Measurements from ENCODE around the gene UBE2Z. TPM values are rescaled to one million over a fixed set of nuclear protein-coding genes. Genes with fewer than 3 reads are reported as not detected.

Gene UBE2Z
- total and polyA plus RNA-seq, 2 of the 13 experiments (the other 11 are each of a cell fraction or from before 2014, with no cell fraction given): 63.2 to 122 TPM

DNA sequence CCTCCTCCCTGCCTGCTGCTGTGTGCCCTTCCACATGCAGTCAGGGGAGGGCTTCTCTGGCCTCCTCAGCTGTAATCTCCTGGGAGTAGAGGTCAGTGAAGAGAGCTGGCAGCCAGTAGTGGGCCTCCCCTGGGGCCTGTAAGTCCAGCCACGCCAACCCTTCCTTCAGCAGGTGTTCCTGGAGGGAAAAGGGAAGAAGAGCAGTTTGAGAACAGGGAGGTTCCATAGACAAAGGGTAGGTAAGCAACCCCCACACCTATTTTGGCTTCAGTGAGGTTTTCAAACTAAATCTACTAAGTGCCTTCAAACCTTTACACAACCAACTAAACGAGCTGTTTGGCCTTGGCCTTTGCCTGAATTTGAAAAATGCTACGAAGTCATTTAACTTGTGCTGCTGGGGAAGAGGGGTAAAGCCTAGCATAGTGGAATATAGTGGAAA is 22.2 kb downstream of the UBE2Z start (continued):
- 0 out of 2 replicates have a peak, but pooled peaks have one; percentile 56 for TF ChIP-seq ZBTB34 (CRISPR knock-in tag; IDR thresholded peaks at IDR 0.05)
- TF ChIP-seq PRDM15 (CRISPR knock-in tag; IDR thresholded peaks at IDR 0.05): no peak
- TF ChIP-seq JDP2 (CRISPR knock-in tag; IDR thresholded peaks at IDR 0.05; ENCODE audit: borderline replicate concordance): no peak
- no peak for TF ChIP-seq MTF1 (CRISPR knock-in tag; IDR thresholded peaks at IDR 0.05)
- TF ChIP-seq KAT8 (CRISPR knock-in tag; IDR thresholded peaks at IDR 0.05): no peak
- peak; percentile 74; the same call in 1 of the 2 replicates for TF ChIP-seq SALL2 (CRISPR knock-in tag; IDR thresholded peaks at IDR 0.05)
- TF ChIP-seq ZSCAN5A (CRISPR knock-in tag; IDR thresholded peaks at IDR 0.05; ENCODE audit: borderline replicate concordance): 0 out of 2 replicates have a peak, but pooled peaks have one; percentile 7
- TF ChIP-seq ZNF253 (CRISPR knock-in tag; IDR thresholded peaks at IDR 0.05; ENCODE audit: borderline replicate concordance): no peak
- no peak for TF ChIP-seq ZBED4 (CRISPR knock-in tag; IDR thresholded peaks at IDR 0.05; ENCODE audit: borderline replicate concordance)
- TF ChIP-seq NR2F2 (IDR thresholded peaks at IDR 0.05; ENCODE audit: borderline replicate concordance, low read depth): no peak; the same call in 1 of the 2 replicates
- peak; percentile 43; the same call in 1 of the 2 replicates for TF ChIP-seq ZMYM4 (CRISPR knock-in tag; IDR thresholded peaks at IDR 0.05)
- no peak for TF ChIP-seq GLMP (CRISPR knock-in tag; IDR thresholded peaks at IDR 0.05; ENCODE audit: borderline replicate concordance)
- no peak for TF ChIP-seq SIN3B (IDR thresholded peaks at IDR 0.05; ENCODE audit: low read length)
- TF ChIP-seq FIP1L1 (IDR thresholded peaks at IDR 0.05; ENCODE audit: borderline replicate concordance, insufficient read depth, low read depth, low read length): no peak
- no peak for TF ChIP-seq NFIC (IDR thresholded peaks at IDR 0.05; ENCODE audit: low read length)
- TF ChIP-seq PHB2 (IDR thresholded peaks at IDR 0.05; ENCODE audit: partially characterized antibody): no peak
- TF ChIP-seq ZNF124 (CRISPR knock-in tag; IDR thresholded peaks at IDR 0.05): no peak
- TF ChIP-seq DMAP1 (CRISPR knock-in tag; IDR thresholded peaks at IDR 0.05): no peak
- no peak for TF ChIP-seq HNRNPH1 (optimal IDR thresholded peaks at IDR 0.05; ENCODE audit: low read depth, low read length)

All from HepG2 (cell line).